Activated B cell treated with CpG ODN at 0.5 μM for 24 hours (primary cell): ENCODE measurements around the gene KRT76. TPM values are rescaled to one million over a fixed set of nuclear protein-coding genes. Genes with fewer than 3 reads are reported as not detected.

Experiments used
- ATAC-seq: fragments of 200-7000 bp; cut with Tn5 transposase; one replicate; pipeline ENCODE4 v1.10.0; 2021; ENCODE audit warnings: low read depth, mild to moderate bottlenecking, moderate library complexity
- CTCF ChIA-PET: fragments of 350-600 bp; sonication (Branson Sonifier 250); formaldehyde crosslinking; loops from one replicate; lab custom pipeline; 2021; ENCODE audit warnings: antibody characterized with exemption; lab: Charles Lee
- POLR2A ChIA-PET: fragments of 350-600 bp; sonication (Branson Sonifier 250); formaldehyde crosslinking; loops from one replicate; lab custom pipeline; 2021; ENCODE audit warnings: antibody characterized with exemption; lab: Charles Lee
- DNase-seq: peaks from one replicate; pipeline ENCODE4 v3.0.0; 2022
- H3K27ac Mint-ChIP-seq: one replicate; pipeline ENCODE4 v1.8.0; 2020; ENCODE audit warnings: mixed read lengths
- H3K27me3 Mint-ChIP-seq: one replicate; pipeline ENCODE4 v1.8.0; 2021; ENCODE audit warnings: mixed read lengths
- H3K36me3 Mint-ChIP-seq: one replicate; pipeline ENCODE4 v1.8.0; 2021; ENCODE audit warnings: low read depth, mixed read lengths
- H3K4me1 Mint-ChIP-seq: one replicate; pipeline ENCODE4 v1.8.0; 2021; ENCODE audit warnings: mixed read lengths
- H3K4me3 Mint-ChIP-seq: one replicate; pipeline ENCODE4 v1.8.0; 2020; ENCODE audit warnings: mild to moderate bottlenecking, mixed read lengths
- H3K9me3 Mint-ChIP-seq: one replicate; pipeline ENCODE4 v1.8.0; 2020; ENCODE audit warnings: mixed read lengths
- CTCF ChIP-seq: fragments of 200-600 bp; IDR thresholded peaks from one replicate; pipeline ENCODE4 v1.8.0; 2022; ENCODE audit warnings: antibody characterized with exemption, mild to moderate bottlenecking
- intact Hi-C: fragments of 100-400 bp; cut with micrococcal nuclease; formaldehyde crosslinking; loops from one replicate; pipeline ENCODE4 v1.15.1; 2024
- total RNA-seq: library from RNA; stranded (reverse); gene quantifications from 2 replicates; pipeline ENCODE4 v1.2.3, GENCODE V29; 2022

The KRT76 gene
- total RNA-seq, 1 donor from 2014 or later: not detected

GRCh38 chr12:52815161-52815560 is 38.0 kb upstream of the KRT76 start:
- no peaks in the 10 kb centered on the region for H3K4me1 Mint-ChIP-seq
- no peaks in the 10 kb centered on the region for H3K9me3 Mint-ChIP-seq
- ChIA-PET POLR2A (no interaction called here), CTCF (no interaction called here)
- peaks cover 21% of the 10 kb centered on the region for H3K27me3 Mint-ChIP-seq
- no peak for TF ChIP-seq CTCF
- no peak overlapping the region for H3K4me3 Mint-ChIP-seq
- no peak overlapping the region for H3K27ac Mint-ChIP-seq
- no peaks in the 10 kb centered on the region for H3K36me3 Mint-ChIP-seq
- intact Hi-C loops: no loop called here
- no peak for ATAC-seq
- no peak for DNase-seq

GRCh38 chr12:52814710-52815155 is 37.6 kb upstream of the KRT76 start:
- H3K27ac Mint-ChIP-seq: no peak overlapping the region
- DNase-seq (no peak), ATAC-seq (no peak)
- peaks cover 20% of the 10 kb centered on the region for H3K27me3 Mint-ChIP-seq
- POLR2A ChIA-PET: no interaction called here
- H3K4me1 Mint-ChIP-seq: no peaks in the 10 kb centered on the region
- no peak for TF ChIP-seq CTCF
- CTCF ChIA-PET: no interaction called here
- intact Hi-C loops: no loop called here
- no peak overlapping the region for H3K4me3 Mint-ChIP-seq
- no peaks in the 10 kb centered on the region for H3K9me3 Mint-ChIP-seq
- no peaks in the 10 kb centered on the region for H3K36me3 Mint-ChIP-seq

- intact Hi-C loops: no loop called here
- ChIA-PET POLR2A (no interaction called here), CTCF (no interaction called here)
- H3K4me3 Mint-ChIP-seq: no peak within 1 kb of the TSS
- no peaks in the 10 kb centered on the region for H3K36me3 Mint-ChIP-seq
- TF ChIP-seq CTCF: no peak
- peaks cover 18% of the 10 kb centered on the region for H3K27me3 Mint-ChIP-seq
- H3K27ac Mint-ChIP-seq: no peak within 1 kb of the TSS
- no peak for DNase-seq
- H3K9me3 Mint-ChIP-seq: no peaks in the 10 kb centered on the region
- no peaks in the 10 kb centered on the region for H3K4me1 Mint-ChIP-seq
- ATAC-seq: no peak
These were observed 37.0 kb upstream of the KRT76 start, which contains the start of gene KRT4 for GRCh38 chr12:52813885-52814709. Gene KRT4, minus strand, starts transcription at chr12:52814116. Its CDS starts 58 bp downstream, at chr12:52814058.

- no peak overlapping the region for H3K4me3 Mint-ChIP-seq
- DNase-seq (no peak), ATAC-seq (no peak)
- intact Hi-C loops: no loop called here
- H3K27ac Mint-ChIP-seq: no peak overlapping the region
- H3K4me1 Mint-ChIP-seq: no peaks in the 10 kb centered on the region
- H3K27me3 Mint-ChIP-seq: peaks cover 13% of the 10 kb centered on the region
- H3K9me3 Mint-ChIP-seq: no peaks in the 10 kb centered on the region
- POLR2A ChIA-PET: no interaction called here
- H3K36me3 Mint-ChIP-seq: no peaks in the 10 kb centered on the region
- no peak for TF ChIP-seq CTCF
- CTCF ChIA-PET: no interaction called here
These were observed 36.2 kb upstream of the KRT76 start for GRCh38 chr12:52813203-52813819.

- H3K4me1 Mint-ChIP-seq: no peaks in the 10 kb centered on the region
- no peak for TF ChIP-seq CTCF
- H3K27me3 Mint-ChIP-seq: peaks cover 9% of the 10 kb centered on the region
- H3K36me3 Mint-ChIP-seq: no peaks in the 10 kb centered on the region
- intact Hi-C loops: no loop called here
- ChIA-PET CTCF (no interaction called here), POLR2A (no interaction called here)
- no peak for ATAC-seq
- H3K9me3 Mint-ChIP-seq: no peaks in the 10 kb centered on the region
- H3K4me3 Mint-ChIP-seq: no peak overlapping the region
- no peak overlapping the region for H3K27ac Mint-ChIP-seq
- DNase-seq: no peak
These were observed 35.6 kb upstream of the KRT76 start for GRCh38 chr12:52812749-52813148.
